ENCODE measurements around the gene CUX1. TPM values are rescaled to one million over a fixed set of nuclear protein-coding genes. Genes with fewer than 3 reads are reported as not detected.

CUX1 gene
- total RNA-seq, 3 donors from 2014 or later: 85.2 to 167 (median 120) TPM

- ATAC-seq (no peak), DNase-seq (no peak)
- intact Hi-C loops (cut with DNase I, micrococcal nuclease): no loop called here
- H3K4me1 ChIP-seq (ENCODE audit: low read depth): no peaks in the 10 kb centered on the region
- H3K36me3 ChIP-seq (ENCODE audit: low read depth): no peaks in the 10 kb centered on the region
- H3K9me3 ChIP-seq: no peaks in the 10 kb centered on the region
- TF ChIP-seq CTCF (IDR thresholded peaks at IDR 0.05): no peak
- H3K4me3 ChIP-seq: no peak overlapping the region
Observed at GRCh38 chr7:102107474-102108104, 290.2 kb downstream of the CUX1 start.

- ATAC-seq (no peak), DNase-seq (no peak)
- no peaks in the 10 kb centered on the region for H3K36me3 ChIP-seq (ENCODE audit: low read depth)
- intact Hi-C loops (cut with DNase I, micrococcal nuclease): no loop called here
- TF ChIP-seq CTCF (IDR thresholded peaks at IDR 0.05): no peak
- H3K4me1 ChIP-seq (ENCODE audit: low read depth): no peaks in the 10 kb centered on the region
- H3K4me3 ChIP-seq: no peak overlapping the region
- H3K9me3 ChIP-seq: no peaks in the 10 kb centered on the region
Observed at GRCh38 chr7:102111061-102112041, 293.9 kb downstream of the CUX1 start.

GRCh38 chr7:102115181-102115580 lies 297.8 kb downstream of the CUX1 start:
- no peak for TF ChIP-seq CTCF (IDR thresholded peaks at IDR 0.05)
- no peak for ATAC-seq
- Histone ChIP-seq H3K9me3 (no peaks in the 10 kb centered on the region), H3K4me3 (no peak overlapping the region), H3K36me3 (ENCODE audit: low read depth) (no peaks in the 10 kb centered on the region), H3K4me1 (ENCODE audit: low read depth) (no peaks in the 10 kb centered on the region)
- no peak for DNase-seq
- intact Hi-C loops (cut with DNase I, micrococcal nuclease): no loop called here

GRCh38 chr7:102115931-102116330 lies 298.5 kb downstream of the CUX1 start:
- no peak for DNase-seq
- no peak for TF ChIP-seq CTCF (IDR thresholded peaks at IDR 0.05)
- Histone ChIP-seq H3K4me3 (no peak overlapping the region), H3K9me3 (no peaks in the 10 kb centered on the region), H3K36me3 (ENCODE audit: low read depth) (no peaks in the 10 kb centered on the region), H3K4me1 (ENCODE audit: low read depth) (no peaks in the 10 kb centered on the region)
- no peak for ATAC-seq
- intact Hi-C loops (cut with DNase I, micrococcal nuclease): no loop called here

- Histone ChIP-seq H3K9me3 (no peaks in the 10 kb centered on the region), H3K4me3 (no peak overlapping the region), H3K4me1 (ENCODE audit: low read depth) (no peaks in the 10 kb centered on the region), H3K36me3 (ENCODE audit: low read depth) (no peaks in the 10 kb centered on the region)
- intact Hi-C loops (cut with DNase I, micrococcal nuclease): no loop called here
- no peak for ATAC-seq
- DNase-seq: no peak
- TF ChIP-seq CTCF (IDR thresholded peaks at IDR 0.05): no peak
Observed at GRCh38 chr7:102117743-102118142, 300.3 kb downstream of the CUX1 start.

Measured in mucosa of descending colon (tissue), 3 donors.